Hepatic stellate cell (primary cell): ENCODE measurements around the gene PEA15.
A peak's percentile ranks its signal among the peaks of the same experiment; 100 is the strongest.

Experiments used
- DNase-seq: peaks from one replicate; pipeline ENCODE4 v3.0.0; 2011; ENCODE audit warnings: low spot score

The PEA15 gene

DNA sequence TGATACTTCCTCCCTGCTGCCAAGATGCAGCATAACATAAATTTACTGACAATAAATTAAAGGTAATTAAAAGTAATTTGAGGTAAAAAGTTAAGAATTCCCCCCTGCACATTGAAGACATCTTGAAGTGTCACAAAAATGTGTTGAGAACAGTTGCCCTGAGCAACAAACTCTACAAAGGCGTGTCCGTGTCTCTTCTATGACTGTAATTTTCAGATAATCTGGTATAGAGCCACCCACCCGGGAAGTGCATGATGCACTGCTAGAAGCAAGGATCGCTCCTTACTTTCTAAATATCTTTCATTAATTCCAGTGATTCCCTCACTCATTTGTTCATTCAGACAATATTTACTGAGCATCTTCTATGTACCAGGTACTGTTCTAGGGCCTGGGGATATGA lies 25.8 kb upstream of the PEA15 start:
- DNase-seq: no peak

DNA sequence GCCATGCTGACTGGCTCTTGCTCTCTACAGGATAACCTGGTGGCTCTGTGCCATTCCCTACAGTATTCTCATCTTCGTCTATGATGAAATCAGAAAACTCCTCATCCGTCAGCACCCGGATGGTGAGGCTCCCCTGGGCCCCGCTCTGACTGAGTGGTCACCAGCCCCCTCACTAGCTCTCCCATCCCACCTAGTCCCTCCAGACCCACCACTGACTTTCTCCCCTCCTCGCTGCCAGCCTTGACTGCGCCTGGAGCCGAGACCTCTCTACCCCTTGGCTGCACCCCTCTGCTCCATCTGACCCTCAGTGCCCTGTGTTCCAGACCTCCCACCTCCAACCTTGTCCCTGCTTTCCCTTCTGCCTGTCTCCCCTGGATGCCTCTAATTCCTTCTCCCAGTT lies 18.9 kb upstream of the PEA15 start:
- no peak for DNase-seq

DNA sequence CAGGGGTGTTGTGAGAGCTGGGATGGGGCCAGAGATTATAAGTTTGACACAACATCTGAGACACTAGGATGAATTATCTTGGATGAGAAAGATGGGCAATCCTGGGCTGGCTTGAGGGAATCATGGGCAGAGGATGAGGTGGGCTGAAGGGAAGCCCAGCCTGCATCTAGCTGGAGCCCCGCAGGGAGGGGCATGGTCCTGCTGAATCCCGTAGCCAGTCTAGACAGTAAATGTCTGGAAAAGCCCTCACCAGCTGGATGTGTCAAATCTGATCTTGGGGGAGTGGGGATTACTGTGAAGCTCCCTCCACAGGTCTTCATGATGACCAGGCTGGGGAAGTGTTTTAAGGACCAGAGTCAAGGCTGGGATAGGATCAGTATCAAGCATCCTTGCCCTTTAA lies 18.5 kb upstream of the PEA15 start:
- DNase-seq: no peak

DNA sequence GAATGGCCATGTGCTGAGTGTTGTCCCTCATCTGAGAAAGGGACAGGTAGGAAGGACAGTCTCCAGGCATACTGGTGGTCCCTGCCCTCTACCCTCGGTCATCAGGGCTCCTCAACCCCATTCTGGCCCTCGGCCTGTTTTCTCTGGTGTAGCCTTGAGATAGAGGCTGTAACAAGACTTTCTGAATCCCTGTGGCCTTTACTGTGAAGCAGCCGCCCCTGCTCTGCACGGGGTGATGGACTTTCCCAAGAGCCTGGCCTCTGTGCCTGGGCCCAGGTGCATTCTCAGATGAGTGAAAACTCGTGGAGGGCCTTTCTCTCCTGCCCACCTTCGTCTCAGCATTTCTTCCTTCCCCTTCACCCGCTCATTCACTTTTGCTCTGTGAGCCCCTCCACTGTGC lies 17.8 kb upstream of the PEA15 start:
- no peak for DNase-seq

DNA sequence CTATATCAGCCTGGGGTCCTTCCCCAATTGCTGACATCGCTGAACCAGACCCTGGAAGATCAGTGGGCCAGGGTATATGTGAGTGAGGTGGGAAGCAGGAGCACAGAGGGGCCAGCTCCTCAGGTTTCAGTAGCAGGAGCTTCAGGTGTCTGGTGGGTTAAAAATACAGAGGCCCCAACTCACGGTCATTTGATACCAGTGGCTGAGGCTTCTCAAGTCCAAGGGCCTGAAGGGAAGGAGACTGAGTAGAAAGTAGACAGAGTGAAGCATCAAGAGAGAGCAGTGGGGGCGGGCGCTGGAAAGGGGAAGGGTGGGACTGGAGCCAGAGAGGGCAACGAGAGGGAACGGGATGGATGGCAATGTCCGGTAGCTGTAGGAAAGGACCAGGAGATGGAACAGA lies 16.8 kb upstream of the PEA15 start:
- DNase-seq: no peak

DNA sequence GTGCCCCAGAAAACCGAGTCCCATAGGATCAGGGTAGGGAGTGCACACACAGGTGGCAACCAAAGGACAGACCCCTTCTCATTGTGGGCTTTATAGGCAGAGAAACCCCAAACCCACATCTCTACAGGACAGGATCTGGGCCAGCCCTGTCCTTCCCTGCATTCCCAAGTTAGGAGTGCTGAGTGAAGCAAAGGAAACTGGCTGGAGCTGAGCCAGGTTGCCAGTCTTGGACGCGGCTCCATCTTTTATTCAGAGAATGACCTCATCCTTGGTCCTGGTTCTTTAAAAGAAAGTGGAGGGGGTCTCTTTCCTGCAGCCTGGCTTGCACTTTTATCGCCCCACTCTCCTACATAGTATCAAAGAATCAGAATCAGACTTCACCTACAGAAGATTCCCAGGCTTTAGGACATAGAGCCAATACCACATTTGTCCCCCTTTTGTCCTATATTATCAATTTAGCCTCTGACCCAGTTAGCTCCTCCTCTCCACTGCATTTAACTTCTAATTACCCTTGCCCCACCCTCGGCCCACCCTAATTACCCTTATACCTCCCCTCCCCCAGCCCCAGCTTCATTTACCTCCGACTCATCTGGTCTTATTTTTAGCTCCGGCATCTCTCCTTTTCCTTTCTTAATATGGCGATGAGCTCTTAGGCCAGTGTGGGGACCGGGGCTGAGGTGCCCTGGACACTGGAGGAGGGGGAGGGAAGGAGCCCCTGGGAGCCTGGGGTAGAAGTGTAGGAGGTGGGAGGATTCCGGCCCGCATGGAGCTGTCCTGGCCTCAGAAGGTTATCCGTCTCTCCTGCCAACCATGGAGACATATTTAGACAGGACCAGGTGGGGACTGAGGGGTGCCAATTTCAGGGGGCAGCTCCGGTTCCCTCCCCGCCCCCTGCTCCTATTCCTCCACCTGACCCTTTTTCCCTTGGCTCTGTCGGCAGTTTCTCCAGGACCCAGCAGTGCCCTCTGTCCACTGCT lies 15.2 kb upstream of the PEA15 start, which contains the start of gene CASQ1:
Gene CASQ1 (plus strand): TSS at position 927 of the 977 bp plus-strand sequence. CDS start 177 bp downstream, outside the sequence.
- peak; percentile 54 for DNase-seq

DNA sequence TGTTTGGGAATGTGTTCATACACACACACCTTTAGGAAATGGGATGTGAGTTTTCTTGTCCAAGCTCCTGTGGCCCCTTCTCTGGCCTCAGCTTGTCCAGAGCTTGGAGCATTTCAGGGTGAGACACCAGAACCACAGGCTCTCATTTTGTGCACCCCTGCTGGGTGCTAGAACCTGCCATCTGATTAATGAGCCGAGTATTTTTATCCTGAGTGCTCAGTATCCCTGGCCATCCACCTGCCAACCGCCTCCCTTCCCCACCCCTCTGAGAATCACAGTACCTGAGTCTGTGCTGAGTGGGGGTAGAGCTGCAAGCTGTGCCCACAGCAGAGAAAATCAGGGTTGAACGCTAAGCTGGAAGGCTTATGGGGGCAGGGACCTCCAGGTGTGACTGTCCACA lies 13.4 kb upstream of the PEA15 start:
- no peak for DNase-seq

DNA sequence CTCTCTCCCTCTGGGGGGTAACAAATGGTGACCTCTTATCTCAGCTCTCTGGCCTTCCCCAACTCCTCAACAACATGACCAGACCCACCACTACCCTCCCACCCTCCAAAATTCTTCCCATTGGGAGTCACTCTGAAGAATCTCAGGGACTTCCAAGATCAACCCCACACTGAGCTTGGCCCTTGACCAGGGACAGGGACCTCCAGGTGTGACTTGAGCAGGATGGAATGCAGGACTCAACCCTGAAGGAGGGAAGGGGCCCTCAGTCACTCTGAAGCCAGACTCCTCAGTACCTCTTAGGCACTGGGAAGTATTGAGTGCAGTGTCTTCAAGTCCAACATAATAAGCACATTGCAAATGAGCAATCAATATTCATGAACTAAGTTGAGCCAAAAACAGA lies 12.9 kb upstream of the PEA15 start:
- DNase-seq: no peak

DNA sequence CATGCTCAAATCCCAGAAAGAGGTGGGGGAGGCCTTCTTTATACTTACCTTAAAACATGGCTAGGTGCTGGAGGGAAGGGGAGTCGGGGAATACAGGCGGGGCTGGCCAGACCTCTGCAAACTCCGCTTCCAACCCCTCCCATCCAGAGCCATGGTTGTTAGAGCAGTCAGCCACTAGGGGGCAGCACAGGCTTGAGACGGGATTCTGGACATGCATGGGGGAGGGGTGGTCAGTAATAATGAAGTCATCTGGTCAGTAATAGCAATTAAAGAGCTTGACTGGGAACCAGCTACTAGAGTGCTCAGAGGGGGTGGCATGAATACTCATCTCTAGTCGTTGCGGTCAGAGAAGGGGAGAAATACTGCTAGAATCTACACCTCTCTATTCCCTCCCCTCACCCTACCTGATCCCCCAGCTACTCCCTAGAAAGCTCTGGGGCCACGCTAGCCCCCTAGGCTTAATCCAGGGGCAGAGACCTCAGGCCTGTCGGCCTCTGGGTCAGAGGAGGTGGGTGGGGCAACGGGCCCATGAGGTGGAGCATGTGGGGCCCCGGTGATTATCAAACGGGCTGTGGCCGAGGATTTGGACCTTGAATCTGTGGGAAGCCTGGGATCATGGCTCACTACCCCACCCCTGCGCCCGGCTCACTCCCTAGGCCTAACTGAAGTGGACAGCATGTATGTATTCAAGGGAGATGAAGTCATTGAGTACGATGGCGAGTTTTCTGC lies 11.9 kb upstream of the PEA15 start:
- peak; percentile 79 for DNase-seq

DNA sequence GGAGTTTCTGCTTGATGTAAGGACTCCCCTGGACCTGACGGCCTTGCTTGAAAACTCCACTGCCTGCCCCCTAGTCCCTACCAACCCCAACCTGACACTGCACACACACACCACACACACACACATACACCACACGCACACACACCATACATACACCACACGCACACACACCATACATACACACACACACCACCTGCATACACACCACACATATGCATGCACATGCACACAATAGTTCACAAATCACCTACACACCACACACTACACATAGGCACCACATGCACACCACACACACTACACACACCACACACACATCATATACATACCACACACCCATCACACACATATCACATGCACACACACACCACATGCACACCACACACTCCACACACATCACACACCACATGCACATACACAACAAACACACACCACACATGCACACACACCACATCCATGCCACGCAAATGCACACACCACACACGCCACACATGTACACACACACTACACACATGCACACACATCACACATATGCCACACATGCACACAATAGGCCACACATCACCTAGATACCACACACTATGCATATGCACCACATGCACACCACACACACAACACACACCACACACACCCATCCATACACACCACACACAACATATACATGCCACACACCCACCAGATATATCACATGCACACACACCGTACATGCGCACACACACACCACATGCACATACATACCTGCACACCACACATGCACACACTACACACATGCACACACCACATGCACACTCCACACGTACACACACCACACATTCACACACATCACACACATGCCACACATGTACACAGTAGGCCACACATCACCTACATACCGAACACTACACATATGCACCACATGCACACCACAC lies 11.1 kb upstream of the PEA15 start:
- DNase-seq: no peak

DNA sequence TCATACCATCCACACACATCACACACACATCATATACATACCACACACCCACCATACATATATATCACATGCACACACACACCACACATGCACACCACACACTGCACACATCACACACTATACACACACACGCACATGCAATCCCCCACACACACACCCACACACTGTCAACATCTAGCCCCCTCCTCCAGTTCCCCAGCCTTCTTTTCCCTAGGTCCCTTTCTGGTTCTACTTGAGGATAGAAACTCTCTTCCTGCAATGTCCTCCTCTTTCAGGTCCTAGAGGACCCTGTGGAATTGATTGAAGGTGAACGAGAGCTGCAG lies 10.5 kb upstream of the PEA15 start:
- DNase-seq: no peak

DNA sequence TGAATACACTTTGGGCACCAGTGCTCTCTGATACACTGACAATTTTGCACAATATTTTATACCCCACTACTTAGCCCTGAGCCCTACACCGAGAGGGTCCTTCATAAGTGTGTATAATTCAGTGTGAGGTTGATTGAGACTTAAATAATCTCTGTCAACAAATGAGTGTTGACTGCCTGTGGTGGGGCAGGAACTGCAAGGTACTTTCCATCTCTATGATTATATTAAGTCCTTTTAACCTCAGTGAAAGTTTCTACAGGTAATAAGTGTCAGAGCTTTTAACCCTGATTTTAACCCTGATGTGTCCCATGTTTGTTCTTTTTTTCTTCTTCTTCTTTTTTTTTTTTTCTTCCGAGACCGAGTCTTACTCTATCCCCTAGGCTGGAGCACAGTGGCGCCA lies 9.0 kb upstream of the PEA15 start:
- no peak for DNase-seq

DNA sequence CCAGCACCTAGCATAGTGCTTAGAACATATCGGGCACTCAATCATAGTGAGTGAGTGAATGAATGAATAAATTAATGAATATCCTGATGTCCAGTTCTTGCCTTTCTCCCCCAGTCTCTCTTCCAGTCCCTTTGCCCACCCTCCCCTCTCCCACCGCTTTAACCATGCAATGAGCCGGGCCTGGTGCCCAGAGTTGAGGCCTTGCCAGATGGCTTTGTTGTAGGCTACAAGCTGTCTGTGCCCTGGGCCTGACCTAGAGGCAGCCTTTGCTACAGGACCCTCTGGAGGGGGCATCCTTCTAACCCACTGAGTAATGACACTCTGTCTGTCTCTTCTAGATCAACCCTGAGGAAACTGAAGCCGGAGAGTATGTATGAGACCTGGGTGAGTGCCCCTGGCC lies 8.0 kb upstream of the PEA15 start:
- no peak for DNase-seq

DNA sequence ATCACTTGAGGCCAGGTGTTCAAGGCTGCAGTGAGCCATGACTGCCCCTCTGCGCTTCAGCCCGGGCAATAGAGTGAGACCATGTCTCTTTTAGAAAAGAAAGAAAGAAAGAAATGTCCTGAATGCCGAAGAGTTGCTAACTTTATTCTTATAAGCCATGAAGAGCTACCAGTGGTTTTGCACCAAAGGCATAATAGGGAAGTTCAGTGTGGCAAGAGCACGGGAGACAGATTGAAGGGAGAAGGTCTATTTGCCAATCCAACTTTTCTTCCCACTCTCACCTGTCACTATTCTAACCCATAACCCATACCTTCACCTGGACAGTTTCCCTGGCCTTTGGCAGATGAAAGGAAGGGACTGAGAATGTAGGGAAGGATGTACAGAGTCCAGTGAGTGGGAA lies 4.4 kb upstream of the PEA15 start:
- no peak for DNase-seq

DNA sequence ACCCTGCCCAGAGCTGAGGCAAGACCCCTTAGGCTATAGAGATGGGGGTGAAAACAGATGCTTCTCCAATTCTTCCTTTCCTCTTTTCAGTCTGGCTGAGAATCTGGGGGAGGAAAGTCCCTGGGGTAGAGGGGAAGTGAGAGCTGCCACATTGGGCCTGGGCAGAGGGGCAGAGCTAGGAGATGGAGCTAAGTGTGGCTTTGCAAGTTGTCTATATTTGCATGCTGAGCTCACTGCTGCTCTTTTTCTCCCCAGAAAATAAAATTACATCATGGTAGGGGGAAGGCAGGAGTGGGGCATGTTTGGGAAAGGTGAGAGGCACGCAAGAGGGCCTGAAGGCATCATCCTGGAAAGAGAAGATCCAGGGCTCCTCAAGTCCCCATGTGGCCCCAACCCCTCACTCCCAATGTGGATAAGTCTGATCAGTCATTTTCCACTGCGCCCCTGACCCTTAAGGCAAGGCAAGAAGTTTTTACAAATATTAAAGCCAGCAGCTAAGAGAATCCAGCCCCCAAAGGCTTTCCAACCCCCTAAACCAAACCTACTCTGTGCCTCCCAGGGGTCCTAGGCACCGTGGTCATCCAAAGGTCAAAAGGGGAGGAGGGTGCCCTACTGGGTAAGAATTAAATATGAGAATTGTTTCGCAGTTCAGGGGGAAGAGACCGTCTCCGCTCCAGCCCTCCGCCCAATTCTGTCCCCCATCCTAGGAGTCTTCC lies 500 bp upstream of the PEA15 start:
- no peak for DNase-seq

DNA sequence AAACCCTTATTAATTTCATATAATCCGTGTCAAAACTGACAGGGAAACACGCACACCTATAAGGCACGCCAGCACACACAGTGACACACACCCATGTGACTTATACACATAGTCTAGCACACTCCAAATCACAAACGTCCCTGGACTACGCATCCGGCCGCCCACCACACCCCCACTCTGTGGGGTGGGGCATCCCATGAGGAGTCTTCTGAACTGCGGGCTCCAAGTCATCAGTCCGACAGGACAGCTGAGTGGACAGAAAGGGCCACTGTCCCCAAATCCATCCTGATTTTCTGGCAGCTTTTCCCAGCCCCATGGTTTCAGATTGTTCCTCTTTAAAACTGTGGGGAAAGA lies 829 bp downstream of the PEA15 start:
- peak; percentile 79 for DNase-seq

DNA sequence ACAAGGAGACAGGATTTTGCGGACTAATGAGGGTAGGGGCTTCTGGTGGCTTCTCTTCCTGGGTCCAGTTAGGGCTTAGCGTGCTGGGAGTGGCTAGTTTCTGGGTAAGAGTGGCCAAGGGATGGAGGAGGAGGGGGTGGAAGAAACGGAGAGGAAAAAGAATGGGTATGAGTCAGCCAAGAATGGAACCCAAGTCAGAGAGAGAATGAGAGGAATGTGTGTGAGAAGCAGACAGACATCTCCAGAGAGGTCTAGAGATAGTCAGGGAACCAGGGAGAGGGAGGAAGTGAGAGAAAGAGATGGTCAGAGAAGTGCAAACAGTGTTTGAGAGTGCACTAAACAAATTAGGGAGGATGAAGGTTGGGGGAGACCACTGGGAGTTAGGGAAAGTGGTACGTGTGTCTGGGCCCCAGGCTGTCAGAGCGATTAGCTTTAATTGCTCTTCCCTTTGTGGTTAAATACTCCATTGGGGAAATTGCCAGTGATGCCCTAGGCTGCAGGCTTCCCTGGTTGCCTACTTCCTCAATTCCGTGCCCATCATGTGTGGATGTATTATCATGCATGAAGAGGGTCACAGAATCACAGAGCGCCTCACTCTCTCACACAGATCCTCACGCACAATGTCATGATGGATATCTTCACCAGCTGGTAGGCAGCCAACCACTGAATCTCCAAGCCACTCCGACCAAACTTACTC lies 1.4 kb downstream of the PEA15 start:
- peak; percentile 97 for DNase-seq

DNA sequence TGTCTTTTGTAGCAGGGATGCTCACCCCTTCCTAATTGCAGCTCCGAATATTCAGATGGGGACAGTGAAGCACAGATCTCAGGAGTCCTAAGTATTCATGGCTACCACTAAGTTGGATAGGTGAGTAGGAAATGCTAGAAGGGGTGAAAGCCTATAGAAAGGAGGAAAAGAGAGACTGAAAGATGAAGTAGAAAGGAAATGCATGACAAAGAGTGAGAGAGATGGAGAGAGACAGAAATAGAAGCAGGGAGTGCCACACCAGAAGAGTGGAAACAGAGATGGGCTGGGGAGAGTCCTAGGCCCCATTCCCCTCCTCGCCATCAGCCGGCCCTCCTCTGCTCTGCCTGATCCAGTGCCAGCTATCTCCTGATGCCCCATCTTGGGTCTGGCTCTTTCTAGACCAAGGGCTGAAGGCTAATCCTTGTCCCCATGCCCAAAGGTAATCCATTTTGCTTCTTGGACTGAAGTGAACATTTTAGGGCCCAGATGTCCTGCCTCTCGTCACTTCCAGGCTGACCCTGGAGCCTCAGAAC lies 2.0 kb downstream of the PEA15 start:
- no peak for DNase-seq

DNA sequence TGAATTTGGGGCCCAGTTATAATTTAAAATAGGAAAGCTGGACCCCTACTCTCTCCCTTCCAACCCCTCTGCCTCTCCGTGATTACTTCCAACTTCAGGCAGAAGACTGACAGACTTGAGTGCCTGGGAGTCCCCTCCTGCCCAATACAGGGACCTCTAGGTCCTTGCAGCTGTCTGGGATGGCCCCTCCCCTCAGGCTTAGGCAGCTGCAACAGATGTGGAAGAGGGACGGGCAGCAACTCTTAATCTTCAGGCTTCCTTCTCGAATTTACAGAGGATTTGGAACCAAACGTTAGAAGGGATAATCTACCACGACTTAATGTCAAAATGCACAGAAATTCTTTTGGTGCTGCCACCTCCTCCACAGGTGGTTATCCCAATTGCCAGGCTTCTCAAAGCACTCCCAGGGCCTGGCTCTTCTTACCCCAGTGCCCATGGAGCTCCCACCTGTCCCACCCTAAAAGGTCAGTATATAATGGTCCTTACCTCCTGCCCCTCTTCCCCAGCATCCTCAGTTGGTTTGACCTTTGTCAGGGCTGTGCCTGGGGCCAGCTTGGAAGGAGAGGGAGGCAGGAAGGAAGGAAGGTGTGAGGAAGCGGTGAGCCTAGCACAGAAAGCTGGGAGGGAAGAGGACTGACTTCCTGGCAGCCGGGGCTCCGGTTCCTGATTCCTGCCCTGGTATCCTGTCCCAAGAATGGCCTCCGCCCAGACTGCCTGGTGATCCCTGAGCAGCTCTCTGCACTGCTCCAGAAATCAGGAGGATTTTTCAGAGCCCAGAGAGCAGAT lies 2.8 kb downstream of the PEA15 start:
- no peak for DNase-seq
